GM15510 (cell line): ENCODE results near the gene ASCL3.

Experiments
- POLR2A ChIP-seq: IDR thresholded peaks from 3 replicates; pipeline ENCODE4 v1.6.1; 2011; ENCODE audit warnings: borderline replicate concordance; ENCODE audit not compliant: insufficient read length; ENCODE audit errors: extremely low read depth

Gene ASCL3

DNA sequence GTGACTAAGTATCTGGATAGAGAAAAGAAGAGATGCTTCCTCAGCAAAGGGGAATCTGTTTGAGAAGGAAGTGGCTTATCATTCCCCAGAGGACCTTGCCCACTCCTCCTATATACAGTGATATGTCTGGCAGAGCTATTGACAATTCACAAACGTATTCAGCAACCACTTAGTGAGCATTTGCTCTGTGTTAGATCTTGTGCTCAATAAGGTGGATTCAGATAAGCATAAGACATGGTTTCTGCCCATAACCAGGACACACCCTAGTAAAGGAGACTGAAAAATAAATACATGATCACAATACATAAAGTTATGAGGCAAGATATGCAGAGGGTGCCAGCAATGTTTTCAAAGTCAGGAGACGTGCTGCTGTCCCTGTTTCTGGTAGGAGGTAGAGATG lies 20.0 kb upstream of the ASCL3 start:
- no peak for TF ChIP-seq POLR2A

- TF ChIP-seq POLR2A = no peak
Observed at GRCh38 chr11:8961401-8961800, 18.6 kb upstream of the ASCL3 start.

GRCh38 chr11:8959546-8960166 lies 16.8 kb upstream of the ASCL3 start:
- TF ChIP-seq POLR2A = no peak

DNA sequence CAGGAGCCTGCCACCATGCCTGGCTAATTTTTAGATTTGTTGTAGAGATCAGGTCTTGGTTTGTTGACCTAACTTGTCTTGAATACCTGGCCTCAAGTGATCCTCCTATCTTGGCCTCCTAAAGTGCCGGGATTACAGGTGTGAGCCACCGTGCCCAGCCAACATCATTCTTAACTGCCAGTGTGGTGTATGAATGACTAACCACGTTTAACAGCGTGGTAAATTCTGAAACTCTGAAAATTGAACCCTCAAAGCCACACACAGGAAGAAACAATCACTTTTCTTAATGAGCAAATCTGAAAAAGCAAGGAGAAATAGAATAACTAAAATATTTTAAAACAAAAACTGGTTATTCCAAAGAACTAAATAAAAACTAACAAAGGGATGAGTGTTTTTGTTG lies 14.0 kb upstream of the ASCL3 start:
- TF ChIP-seq POLR2A = no peak

DNA sequence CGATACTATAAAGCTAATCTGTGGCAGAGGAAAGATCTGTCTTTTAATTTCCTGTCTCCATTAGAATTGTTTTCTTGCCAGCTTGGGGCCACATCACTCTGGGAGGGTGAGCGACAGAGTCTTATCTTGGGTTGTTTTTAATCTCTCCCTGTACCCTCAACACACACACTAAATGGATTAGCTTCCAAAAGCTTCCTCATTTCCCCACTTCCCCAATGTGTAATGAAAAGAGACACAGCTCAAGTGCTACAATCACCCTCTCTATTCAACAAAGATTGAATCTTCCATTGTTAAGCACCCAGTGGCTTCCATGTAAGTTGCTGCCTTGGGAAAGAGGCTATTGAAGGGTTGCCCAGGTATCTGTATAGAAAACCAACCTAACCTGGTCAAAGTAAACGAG lies 6.1 kb upstream of the ASCL3 start:
- TF ChIP-seq POLR2A = no peak

DNA sequence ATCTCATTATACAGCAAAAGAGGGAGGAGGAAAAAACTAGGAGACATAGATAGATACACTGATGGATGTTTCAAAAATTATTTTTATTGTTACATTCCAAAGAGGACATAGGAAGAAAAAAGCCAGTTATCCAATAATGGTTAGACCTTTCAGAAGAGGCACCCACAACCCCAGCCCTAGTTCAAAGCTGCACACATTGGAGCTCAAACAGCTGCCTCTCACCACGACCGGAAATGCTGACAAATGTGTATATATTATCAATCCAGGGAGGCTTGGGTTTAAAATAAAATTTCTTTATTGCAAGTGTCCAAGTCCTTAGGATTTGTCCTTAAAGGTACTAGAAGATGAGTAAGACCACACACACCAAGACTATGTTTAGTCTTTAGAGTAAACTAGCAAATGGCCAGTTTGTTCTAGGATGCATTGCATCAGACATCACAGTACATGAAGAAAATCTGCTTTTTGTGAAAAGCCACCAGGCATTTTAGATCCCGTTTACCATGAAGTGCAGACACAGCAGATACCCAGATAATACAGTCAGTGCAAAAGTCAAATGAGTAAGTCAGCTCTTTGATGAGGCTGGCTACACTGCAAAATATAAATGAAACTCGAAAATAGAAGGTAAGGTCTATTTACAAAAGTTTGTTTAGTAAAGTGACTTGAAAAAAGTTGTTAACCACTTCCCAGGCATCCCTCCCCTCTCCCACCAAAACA lies 4.6 kb upstream of the ASCL3 start:
- TF ChIP-seq POLR2A = no peak

GRCh38 chr11:8941341-8942103 lies 1.3 kb downstream of the ASCL3 start:
- no peak for TF ChIP-seq POLR2A

GRCh38 chr11:8937659-8938058 lies 5.2 kb downstream of the ASCL3 start:
- no peak for TF ChIP-seq POLR2A

DNA sequence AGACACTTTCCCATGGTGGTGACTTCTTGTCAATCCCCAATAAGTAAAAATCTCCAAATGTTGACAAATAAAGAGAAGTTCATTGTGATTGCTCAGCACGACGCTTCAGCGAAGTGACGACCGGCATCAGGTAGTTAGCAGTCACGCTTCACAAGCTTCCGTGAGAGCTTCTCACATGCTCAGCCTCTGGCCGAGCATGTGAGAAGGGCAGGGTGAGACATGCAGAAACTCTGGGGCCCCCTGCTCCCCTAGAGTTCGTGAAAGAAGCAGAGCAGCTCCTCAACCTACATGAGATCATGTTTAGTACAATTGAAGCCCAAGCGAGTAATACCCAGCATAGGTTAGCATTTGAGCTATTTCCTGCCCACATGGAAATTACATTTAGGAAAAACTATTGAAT lies 5.7 kb downstream of the ASCL3 start:
- TF ChIP-seq POLR2A = no peak

DNA sequence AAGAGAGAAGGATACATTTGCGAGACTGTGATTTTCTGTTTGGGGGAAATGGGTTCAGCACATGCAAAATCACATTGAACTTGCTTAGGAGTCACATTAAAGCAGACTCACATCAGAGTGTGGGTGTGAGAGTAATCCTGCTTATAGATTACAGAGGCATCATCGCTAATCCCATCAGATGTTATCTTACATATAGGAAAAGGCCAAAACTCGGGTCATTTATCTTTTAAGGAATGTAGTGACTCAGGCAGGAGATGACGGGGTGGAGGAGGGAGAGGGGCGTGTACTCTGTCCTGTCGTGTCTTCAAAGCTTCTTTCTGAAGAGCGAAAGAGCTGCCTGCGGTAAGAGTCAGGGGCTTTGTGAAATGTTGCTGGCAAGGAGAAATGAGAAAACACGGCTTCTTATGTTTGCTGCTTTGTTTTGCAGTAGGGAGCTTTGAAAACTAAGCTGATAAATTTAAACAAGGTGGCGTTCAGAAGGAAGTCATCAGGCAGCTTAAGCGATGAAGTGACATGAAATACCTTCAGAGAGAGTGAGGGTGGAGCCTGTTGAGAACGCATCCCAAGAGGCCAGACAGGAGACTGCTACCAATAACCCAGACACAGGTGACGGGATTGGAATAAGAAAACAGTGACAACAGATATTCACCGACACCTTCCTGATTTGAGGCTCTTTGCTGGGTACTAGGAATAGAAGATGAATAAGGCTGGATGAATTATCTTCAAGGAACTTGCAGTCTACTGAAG lies 7.9 kb downstream of the ASCL3 start:
- no peak for TF ChIP-seq POLR2A

GRCh38 chr11:8933931-8934330 lies 8.9 kb downstream of the ASCL3 start:
- TF ChIP-seq POLR2A = no peak

DNA sequence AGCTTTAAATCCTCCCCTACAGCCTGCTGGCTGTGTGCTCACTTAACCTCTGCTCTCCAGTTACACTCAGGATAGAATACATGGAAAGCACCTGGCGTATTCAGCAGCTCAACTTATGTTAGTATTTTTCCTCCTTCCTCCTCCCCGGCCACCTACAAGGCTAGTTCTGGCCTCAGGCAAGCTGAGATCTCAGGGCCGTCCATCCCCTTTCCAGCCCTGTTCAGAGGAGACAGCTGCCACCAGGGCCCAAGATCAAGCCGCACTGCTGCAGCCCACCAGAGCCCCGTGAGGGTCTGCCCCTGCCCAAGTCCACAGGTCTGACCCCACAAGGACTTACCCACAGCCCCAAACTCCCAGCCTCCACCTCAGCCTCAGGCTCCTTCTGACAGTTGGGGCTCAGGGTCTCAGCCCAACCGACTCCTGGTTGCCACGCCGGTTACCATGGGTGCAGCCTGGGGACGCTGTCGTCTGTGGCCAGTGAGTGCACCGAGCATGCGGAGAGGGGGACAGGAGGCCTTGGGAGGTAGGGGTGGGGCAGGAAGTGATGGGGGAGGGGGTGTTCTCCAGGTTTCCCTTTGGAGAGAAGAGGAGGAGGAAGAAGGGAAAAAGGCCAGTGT lies 10.1 kb downstream of the ASCL3 start, which contains the start of gene C11orf16:
Gene C11orf16 (minus strand): TSS at position 384 of the 617 bp plus-strand sequence. CDS start 639 bp downstream, outside the sequence.
- no peak for TF ChIP-seq POLR2A

DNA sequence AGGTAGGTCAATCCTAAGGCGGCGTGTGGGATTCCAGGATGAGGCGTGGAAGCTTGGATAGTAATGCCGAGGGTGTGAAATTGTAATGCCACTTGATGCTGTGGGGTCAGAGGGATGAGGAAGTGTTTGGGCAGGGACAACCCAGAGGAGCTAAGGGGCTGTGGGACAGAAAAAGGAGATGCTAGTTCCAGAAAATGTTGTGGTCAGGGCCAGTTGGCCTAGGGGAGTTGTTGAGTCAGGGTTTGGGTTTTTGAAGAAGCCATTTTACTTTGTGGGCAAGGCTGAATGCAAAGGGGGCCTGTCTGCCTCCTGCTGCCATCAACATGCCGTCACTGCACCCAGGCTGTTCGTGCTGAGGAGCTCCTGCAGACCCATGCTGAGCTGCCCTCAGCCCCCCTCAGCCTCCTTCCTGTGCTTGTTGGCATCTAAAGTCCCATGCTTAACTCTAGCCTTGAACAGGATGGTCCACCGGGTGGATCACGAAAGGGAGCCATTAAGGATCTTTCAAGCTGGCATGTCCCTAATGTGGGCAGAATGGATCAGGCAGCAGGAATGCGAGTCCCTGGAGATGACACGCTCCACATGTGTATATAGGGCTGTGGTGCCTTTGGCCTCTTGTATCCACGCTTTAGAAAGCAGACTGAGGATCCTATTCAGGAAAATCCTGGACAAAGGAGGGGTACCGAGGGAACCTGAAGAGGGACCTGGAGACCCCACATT lies 12.2 kb downstream of the ASCL3 start:
- TF ChIP-seq POLR2A = no peak
